ENCODE results near the gene FADS1. TPM values are rescaled to one million over a fixed set of nuclear protein-coding genes. Genes with fewer than 3 reads are reported as not detected.

The FADS1 gene
- total RNA-seq, result 12.1 TPM

GRCh38 chr11:61816736-61817455 is at the start of gene FADS1:
TSS of gene FADS1 (minus strand) at chr11:61817003. CDS start at chr11:61816929, 74 bp downstream.
- Histone ChIP-seq H3K4me1 (ENCODE audit: insufficient read depth, low read length) (peaks cover 29% of the 10 kb centered on the region), H3K4me3 (ENCODE audit: low read length) (peak within 1 kb of the TSS; percentile 45), H3K27me3 (ENCODE audit: insufficient read depth, low read length) (peaks cover 3% of the 10 kb centered on the region), H3K9me3 (ENCODE audit: low read depth, low read length) (no peaks in the 10 kb centered on the region)

GRCh38 chr11:61866231-61866957 is 49.6 kb upstream of the FADS1 start:
- no peak overlapping the region for H3K4me3 ChIP-seq (ENCODE audit: low read length)
- no peaks in the 10 kb centered on the region for H3K9me3 ChIP-seq (ENCODE audit: low read depth, low read length)
- H3K4me1 ChIP-seq (ENCODE audit: insufficient read depth, low read length), result peaks cover 6% of the 10 kb centered on the region
- H3K27me3 ChIP-seq (ENCODE audit: insufficient read depth, low read length), result no peaks in the 10 kb centered on the region

GRCh38 chr11:61864814-61865775 is 48.3 kb upstream of the FADS1 start:
- Histone ChIP-seq H3K9me3 (ENCODE audit: low read depth, low read length) (no peaks in the 10 kb centered on the region), H3K4me1 (ENCODE audit: insufficient read depth, low read length) (no peaks in the 10 kb centered on the region), H3K4me3 (ENCODE audit: low read length) (no peak overlapping the region), H3K27me3 (ENCODE audit: insufficient read depth, low read length) (no peaks in the 10 kb centered on the region)

- Histone ChIP-seq H3K4me3 (ENCODE audit: low read length) (no peak overlapping the region), H3K4me1 (ENCODE audit: insufficient read depth, low read length) (no peaks in the 10 kb centered on the region), H3K9me3 (ENCODE audit: low read depth, low read length) (no peaks in the 10 kb centered on the region), H3K27me3 (ENCODE audit: insufficient read depth, low read length) (no peaks in the 10 kb centered on the region)
These were observed 46.8 kb upstream of the FADS1 start for GRCh38 chr11:61863548-61864081.

GRCh38 chr11:61862714-61863547 is 46.1 kb upstream of the FADS1 start:
- H3K27me3 ChIP-seq (ENCODE audit: insufficient read depth, low read length), result no peaks in the 10 kb centered on the region
- no peaks in the 10 kb centered on the region for H3K9me3 ChIP-seq (ENCODE audit: low read depth, low read length)
- H3K4me3 ChIP-seq (ENCODE audit: low read length), result no peak overlapping the region
- no peaks in the 10 kb centered on the region for H3K4me1 ChIP-seq (ENCODE audit: insufficient read depth, low read length)

- Histone ChIP-seq H3K4me3 (ENCODE audit: low read length) (no peak overlapping the region), H3K4me1 (ENCODE audit: insufficient read depth, low read length) (no peaks in the 10 kb centered on the region), H3K9me3 (ENCODE audit: low read depth, low read length) (no peaks in the 10 kb centered on the region), H3K27me3 (ENCODE audit: insufficient read depth, low read length) (no peaks in the 10 kb centered on the region)
These were observed 44.8 kb upstream of the FADS1 start for GRCh38 chr11:61861634-61862033.

- H3K9me3 ChIP-seq (ENCODE audit: low read depth, low read length), result no peaks in the 10 kb centered on the region
- H3K27me3 ChIP-seq (ENCODE audit: insufficient read depth, low read length), result no peaks in the 10 kb centered on the region
- no peaks in the 10 kb centered on the region for H3K4me1 ChIP-seq (ENCODE audit: insufficient read depth, low read length)
- H3K4me3 ChIP-seq (ENCODE audit: low read length), result no peak overlapping the region
These were observed 43.5 kb upstream of the FADS1 start for GRCh38 chr11:61860054-61860903.

- H3K9me3 ChIP-seq (ENCODE audit: low read depth, low read length), result no peaks in the 10 kb centered on the region
- H3K4me1 ChIP-seq (ENCODE audit: insufficient read depth, low read length), result no peaks in the 10 kb centered on the region
- no peaks in the 10 kb centered on the region for H3K27me3 ChIP-seq (ENCODE audit: insufficient read depth, low read length)
- no peak overlapping the region for H3K4me3 ChIP-seq (ENCODE audit: low read length)
These were observed 39.3 kb upstream of the FADS1 start for GRCh38 chr11:61855939-61856680.

GRCh38 chr11:61854966-61855714 is 38.3 kb upstream of the FADS1 start:
- Histone ChIP-seq H3K4me1 (ENCODE audit: insufficient read depth, low read length) (no peaks in the 10 kb centered on the region), H3K4me3 (ENCODE audit: low read length) (no peak overlapping the region), H3K9me3 (ENCODE audit: low read depth, low read length) (no peaks in the 10 kb centered on the region), H3K27me3 (ENCODE audit: insufficient read depth, low read length) (no peaks in the 10 kb centered on the region)

GRCh38 chr11:61854206-61854895 is 37.5 kb upstream of the FADS1 start:
- Histone ChIP-seq H3K27me3 (ENCODE audit: insufficient read depth, low read length) (no peaks in the 10 kb centered on the region), H3K4me3 (ENCODE audit: low read length) (no peak overlapping the region), H3K9me3 (ENCODE audit: low read depth, low read length) (no peaks in the 10 kb centered on the region), H3K4me1 (ENCODE audit: insufficient read depth, low read length) (no peaks in the 10 kb centered on the region)

- H3K4me3 ChIP-seq (ENCODE audit: low read length), result no peak overlapping the region
- no peaks in the 10 kb centered on the region for H3K9me3 ChIP-seq (ENCODE audit: low read depth, low read length)
- H3K4me1 ChIP-seq (ENCODE audit: insufficient read depth, low read length), result no peaks in the 10 kb centered on the region
- H3K27me3 ChIP-seq (ENCODE audit: insufficient read depth, low read length), result no peaks in the 10 kb centered on the region
These were observed 36.9 kb upstream of the FADS1 start for GRCh38 chr11:61853698-61854169.

- Histone ChIP-seq H3K4me3 (ENCODE audit: low read length) (no peak overlapping the region), H3K4me1 (ENCODE audit: insufficient read depth, low read length) (no peaks in the 10 kb centered on the region), H3K9me3 (ENCODE audit: low read depth, low read length) (no peaks in the 10 kb centered on the region), H3K27me3 (ENCODE audit: insufficient read depth, low read length) (no peaks in the 10 kb centered on the region)
These were observed 35.1 kb upstream of the FADS1 start for GRCh38 chr11:61851900-61852295.
